GM21576 (cell line): ENCODE results near the gene ZFP36L2.

Source experiments
- ATAC-seq: cut with Tn5 transposase; IDR thresholded peaks from one replicate; pipeline ENCODE4 v1.9.1; 2021; ENCODE audit warnings: mild to moderate bottlenecking, moderate library complexity; ENCODE audit not compliant: unreplicated experiment

Gene ZFP36L2, protein sequence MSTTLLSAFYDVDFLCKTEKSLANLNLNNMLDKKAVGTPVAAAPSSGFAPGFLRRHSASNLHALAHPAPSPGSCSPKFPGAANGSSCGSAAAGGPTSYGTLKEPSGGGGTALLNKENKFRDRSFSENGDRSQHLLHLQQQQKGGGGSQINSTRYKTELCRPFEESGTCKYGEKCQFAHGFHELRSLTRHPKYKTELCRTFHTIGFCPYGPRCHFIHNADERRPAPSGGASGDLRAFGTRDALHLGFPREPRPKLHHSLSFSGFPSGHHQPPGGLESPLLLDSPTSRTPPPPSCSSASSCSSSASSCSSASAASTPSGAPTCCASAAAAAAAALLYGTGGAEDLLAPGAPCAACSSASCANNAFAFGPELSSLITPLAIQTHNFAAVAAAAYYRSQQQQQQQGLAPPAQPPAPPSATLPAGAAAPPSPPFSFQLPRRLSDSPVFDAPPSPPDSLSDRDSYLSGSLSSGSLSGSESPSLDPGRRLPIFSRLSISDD

DNA sequence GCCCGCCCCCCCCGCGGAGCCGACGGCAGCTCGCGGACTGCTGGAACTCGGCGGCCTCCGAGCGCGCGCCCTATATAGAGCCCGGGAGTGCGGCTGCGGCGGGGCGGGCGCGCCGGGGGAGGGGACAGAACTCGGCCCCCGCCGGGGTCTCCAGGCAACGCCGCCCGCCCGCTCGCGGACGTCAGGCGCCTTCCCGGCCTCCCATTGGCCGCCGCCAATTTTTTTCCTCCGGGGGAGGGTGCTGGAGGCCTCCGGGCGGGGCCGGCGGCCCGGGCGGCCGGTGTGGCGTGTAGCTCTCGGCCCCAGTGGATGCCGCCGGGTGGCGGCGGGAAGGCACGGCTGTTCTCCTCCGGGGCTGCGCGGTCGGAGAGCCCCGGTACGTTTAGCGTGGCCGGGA is at the start of gene ZFP36L2:
Gene ZFP36L2, minus strand, starts transcription at position 49 of the 397 bp plus-strand sequence. CDS start 291 bp downstream, outside the sequence.
- peak; percentile 46 for ATAC-seq

DNA sequence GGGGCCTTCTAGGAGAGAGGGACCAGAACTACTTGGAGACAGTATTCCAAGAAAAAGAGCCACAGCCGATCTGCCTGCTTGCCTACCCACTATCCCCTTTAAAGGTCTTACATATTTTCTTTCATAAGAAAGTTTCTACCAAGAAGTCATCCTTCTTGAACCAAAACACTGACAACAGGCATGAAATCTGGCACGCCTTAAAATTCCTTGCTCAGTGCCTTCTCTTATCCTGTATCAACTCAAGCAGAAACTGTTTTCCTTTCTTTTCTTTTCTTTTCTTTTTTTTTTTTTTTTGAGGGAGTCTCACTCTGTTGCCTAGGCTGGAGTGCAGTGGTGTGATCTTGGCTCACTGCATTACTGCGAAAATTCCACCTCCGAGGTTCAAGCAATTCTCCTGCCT is 48.3 kb upstream of the ZFP36L2 start:
- no peak for ATAC-seq

DNA sequence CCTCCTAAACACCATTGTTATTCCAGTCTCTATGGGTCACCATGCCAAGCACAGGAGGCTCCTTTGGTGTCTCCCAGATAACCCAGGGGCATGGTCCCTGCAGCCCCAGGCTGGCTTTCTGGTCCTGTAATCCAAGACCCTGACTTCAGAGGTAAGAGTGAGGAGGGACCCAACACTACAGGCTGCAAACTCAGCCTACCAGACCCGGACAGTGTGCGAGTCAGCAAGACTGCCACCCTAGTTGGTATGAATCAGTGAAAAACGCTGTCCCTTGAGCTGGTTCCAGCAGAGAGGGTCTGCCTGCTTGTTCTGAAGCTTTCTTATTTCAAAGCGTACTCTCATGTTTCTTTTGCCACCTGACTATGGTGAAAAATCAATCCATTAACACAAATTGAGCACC is 47.6 kb upstream of the ZFP36L2 start:
- no peak for ATAC-seq

DNA sequence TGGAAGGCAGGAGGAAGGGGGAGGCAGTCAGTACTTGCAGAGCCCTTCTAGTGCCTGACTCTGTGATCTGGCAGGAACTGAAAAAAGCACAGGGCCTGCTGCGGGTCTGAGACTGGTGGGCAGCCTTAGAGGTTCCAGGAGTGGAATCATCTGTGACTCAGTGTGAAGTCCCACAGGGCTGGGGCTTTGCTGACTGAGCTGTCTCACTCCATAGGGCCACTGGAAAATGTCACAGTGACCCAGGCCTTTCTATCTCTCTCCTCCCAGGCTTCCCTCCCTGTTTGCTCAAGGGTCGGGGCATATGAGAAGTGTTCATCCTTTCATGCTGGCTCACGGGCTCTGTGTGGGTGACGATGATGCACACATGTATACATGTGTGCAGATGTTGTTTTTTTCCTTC is 47.1 kb upstream of the ZFP36L2 start:
- no peak for ATAC-seq

DNA sequence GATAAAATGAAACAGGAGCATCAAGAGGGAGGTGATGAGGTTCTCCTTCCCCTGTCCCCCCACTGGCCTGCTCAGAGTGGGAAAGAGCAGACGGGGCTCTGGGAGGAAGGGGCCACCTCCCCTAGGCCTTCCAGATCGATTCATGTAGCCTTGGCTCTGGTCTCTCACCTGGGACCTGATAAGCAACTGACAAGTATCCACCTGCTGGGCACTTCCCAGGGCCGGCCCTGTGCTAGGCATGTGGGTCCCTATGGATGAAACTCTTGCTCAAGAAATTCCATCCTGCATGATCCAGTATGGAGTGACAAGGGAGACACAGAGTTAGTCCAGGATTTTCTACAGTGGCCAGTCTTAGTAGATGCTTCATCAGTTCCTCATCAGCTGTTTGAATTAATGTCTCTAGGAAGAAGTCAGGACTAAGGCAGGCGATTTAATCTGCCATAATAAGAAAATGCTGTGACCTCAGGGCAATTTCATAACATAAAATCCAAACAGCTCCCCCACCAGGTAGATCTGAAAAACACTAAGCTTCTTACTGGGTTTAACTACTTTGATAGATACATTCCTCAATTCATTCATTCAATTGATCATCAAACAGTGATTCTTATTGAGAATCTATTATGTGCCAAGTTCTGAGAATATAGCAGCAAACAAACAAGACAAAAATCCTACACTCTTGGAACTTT is 44.7 kb upstream of the ZFP36L2 start:
- no peak for ATAC-seq

DNA sequence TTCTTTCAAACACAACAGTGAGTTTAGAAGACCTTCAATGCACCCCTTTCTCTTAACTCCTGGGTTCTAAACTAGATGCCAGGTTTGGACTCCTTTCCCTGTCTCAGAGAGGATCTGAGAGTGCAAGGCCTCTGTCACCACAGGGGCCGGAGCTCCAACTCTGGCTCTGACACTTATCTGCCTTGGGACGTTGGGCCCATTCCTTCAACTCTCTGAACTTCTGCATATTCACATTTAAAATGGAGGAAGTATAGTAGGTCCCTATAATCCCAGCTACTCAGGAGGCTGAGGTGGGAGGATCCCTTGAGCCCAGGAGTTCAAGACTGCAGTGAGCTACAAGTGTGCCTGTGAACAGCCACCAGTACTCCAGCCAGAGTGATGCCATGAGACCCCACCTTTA is 44.1 kb upstream of the ZFP36L2 start:
- ATAC-seq: no peak

DNA sequence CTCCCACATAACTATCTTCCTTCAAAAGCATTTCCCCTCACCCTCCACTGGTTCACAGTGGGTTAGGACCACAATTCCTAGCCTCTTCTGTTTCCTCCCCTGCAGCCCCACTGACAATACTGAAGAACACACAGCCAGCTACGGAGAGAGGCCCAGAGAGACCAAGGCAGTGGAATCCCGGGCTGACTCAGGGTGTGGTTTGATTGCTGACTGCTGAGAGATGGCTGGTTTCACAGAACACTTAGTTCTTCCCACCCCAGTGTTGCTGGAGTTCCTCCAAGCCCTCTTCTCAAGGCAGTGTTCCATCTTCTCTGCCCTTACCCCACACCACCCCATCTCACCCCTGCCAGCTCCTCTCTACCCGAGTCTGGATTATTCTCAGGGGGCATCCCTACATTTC is 43.3 kb upstream of the ZFP36L2 start:
- no peak for ATAC-seq

DNA sequence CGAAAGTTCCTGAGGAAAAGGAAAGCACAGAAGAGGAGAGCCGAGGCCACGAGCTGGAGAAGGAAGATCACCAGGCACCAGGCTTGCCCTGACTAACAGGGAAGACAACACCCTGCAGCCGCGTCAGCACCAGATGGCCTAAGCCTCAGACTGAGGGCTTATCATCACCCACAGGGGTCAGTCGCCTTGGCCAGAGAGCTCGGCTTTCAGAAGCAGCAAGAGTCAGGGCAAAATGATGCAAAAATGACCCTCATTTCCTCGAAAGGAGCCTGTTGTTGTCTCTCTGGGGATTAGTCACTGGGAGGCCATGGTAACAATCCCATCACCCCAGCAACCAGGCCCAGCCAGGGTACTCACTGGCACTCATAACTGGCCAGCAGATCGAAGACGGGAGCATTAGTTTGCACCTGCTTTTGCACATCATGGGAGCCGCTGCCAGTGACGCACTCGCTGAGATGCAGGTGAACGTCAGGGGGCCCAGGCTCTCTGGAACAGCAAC is 42.7 kb upstream of the ZFP36L2 start:
- no peak for ATAC-seq

DNA sequence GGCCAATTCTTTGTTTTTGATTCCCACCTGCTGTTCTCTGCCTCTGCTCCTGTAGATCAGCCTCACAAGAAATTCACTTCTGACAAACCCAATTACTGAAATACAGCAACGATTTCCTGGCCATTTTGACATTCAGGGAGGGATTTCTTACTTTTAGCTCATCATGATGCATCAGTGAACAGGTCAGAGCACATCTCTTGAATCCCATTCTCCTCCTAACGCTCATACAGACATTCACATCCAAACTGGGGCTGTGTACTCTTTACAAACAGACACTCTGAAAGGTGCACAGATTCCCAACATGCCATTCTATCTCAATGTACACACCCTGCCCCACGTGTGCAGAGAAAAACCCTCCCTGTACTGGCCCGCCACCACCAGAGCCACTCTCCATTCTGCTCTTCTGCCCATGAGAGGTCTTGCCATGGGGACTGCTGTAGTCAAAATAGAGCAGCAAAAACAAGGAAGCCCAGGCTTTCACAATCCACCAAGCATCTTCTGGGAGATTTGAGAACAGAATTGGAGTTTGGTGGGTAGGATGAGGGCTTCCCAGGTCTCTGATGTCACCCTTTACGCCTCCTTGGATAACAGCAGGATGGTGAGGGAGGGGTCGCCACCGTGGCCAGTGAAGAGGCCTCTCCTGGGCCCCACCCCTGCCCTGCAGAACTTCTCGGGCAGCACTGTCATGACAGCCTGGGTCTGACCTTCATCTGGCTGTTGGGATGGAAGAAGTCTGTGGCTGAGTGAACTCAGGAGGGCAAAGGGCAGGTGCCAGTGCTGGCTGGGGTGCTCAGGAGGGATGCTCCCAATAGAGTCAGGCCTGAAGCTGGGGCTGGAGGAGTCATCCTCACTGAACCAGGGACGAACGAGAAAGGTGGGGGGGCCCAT is 41.9 kb upstream of the ZFP36L2 start:
- no peak for ATAC-seq

DNA sequence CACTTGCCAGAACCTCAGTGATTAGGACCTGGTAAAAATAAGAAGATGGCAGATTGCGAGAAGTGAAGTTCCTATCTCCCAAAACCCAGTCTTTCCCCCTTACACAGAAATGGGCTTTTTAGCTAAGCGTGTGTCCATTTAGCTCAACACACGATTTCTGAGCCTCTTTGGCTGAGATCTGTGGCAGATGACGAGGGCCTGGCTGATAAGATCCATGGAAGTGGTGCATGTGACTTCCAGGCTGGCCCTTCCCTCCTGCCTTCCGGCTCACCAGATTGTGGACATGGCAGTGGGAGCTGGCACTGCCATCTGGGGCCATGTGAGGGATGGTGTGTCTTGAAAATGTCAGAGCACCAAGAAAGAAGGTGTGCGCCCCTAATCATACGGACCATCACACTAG is 41.0 kb upstream of the ZFP36L2 start:
- ATAC-seq: no peak

DNA sequence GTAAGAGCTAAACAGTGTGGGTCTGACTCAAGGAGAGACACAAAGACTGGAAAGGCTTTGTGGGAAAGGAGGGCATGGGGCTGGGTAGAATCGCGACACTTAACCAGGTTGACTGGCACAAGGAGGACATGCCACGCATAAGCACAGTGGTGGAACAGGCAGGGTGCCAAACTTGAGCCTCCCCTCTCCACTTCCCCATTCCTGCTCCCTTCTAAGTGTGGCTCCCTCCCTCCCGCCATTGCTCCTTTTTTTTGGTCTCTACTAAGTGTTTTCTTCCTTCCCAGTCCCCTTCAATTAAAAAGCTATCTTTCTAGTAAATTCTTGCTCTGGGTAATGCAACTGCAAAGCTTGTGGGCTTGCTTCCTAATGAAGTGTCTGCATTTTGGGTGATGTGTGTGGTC is 40.3 kb upstream of the ZFP36L2 start:
- ATAC-seq: no peak

DNA sequence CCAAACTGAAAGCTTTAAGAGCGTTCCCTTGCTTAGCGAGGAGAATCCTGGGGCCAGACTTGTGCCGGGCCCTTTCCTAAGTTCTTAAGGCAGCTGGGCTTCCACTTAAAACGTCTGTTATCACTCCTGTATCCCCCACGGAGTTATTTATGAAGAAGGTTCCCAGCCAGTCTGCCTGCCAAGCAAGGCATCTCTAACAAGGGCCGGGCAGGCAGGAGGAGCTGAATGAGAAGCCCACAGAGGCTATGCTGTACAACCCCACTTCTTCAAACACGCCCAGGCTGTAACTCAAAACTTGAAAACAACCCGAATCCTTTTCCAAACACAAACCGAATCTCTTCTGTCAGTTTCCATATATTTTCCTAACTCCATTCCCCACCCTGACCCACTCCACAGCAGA is 39.0 kb upstream of the ZFP36L2 start:
- ATAC-seq: no peak

DNA sequence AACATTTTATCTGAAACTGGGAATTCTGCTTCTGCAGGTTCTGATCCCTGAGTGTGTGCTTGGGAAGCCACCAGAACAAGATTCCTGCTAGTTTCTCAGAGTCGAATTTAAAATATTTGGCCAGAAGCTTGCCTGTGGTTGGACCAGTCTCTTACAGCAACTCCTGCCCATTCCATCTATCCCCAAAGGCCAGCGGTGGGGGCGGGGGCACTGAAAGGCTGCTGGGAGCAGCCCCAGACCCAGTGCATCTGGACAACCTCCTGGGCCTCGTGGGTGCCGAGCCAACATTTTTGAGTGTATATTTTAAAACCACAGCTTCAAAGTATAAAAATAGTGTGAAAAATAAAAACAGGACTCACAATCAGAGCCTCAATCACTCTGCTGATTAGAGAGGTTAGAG is 38.6 kb upstream of the ZFP36L2 start:
- no peak for ATAC-seq

DNA sequence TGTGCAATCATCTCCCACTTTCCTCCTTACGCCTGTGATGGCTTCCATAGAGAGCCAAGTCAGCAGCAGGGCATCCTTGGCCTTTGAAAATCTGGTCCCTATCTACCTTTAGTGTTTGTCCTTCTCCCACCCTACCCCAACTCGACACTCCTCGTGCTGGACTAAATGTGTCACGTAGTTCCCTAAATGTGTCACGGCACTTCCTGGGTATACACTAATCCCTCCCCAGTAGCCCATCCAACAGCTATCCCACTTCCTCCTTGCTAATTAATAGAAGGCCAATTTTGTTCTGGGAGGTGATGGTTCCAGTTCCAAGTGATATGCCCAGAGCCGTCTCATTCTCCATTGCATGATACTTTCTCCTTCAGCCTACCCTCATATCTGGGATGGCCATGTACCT is 36.5 kb upstream of the ZFP36L2 start:
- ATAC-seq: no peak

DNA sequence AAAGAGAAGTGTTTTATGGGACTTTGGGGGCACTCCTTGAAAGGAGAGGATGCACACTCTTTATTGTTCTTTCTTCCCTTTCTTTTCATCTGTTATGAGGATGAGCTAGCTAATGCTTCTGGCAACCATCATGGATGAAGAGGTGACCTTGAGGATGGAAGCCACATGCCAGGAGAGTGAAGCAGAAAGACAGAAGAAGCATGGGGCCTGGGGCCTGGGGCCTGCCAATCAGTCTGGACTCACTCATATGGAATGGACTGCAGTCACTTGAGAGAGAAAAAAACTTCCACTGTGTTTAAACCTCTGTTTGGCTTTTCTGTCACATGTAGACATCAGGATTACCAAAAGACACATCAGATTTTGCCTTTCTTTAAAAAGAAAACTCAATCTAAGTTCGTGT is 35.8 kb upstream of the ZFP36L2 start:
- ATAC-seq: no peak

DNA sequence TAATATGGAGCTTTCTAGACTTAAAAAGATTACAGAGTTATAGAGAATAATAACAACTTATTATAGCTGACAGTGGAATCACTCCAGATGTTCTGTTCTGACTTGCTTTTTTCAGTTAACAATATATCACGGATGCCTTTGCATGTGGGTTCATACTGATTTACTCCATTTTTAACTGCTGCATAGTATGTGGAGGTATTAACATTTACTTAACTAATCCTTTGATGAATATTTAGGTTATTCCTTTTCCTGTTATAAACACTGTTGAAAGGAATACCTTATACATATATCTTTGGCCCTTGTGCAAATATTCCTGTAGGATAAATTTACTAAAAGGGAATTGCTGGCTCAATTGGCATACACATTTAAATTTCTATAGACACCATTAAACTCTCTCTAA is 33.1 kb upstream of the ZFP36L2 start:
- ATAC-seq: no peak

DNA sequence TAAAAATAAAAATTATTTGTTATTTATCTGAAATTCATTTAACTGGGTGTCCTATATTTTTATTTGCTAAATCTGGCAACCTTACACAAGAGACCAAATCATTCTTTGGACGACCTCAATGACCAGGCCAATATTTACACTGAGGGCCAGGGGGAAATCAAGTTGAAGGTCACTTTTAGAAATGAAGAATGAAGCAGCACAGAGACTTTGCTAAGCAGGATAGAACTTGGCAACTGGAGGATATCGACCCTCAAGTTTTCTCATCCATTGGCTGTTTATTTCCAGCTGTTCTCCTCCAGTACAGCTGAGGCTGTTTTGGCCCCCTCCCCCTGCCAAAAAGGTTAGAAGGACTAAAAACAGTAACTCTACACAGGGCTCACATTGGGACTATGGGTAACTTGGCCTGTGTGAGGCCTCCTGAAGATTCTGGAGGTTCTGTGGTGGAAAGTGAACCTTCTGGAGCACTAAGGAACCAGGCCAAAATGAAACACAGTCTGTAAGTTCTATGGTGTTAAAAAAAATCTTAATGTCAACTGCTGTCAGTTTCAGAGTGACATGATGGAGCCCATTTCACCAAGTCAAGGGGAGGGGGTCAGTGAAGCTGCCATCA is 32.2 kb upstream of the ZFP36L2 start:
- no peak for ATAC-seq

DNA sequence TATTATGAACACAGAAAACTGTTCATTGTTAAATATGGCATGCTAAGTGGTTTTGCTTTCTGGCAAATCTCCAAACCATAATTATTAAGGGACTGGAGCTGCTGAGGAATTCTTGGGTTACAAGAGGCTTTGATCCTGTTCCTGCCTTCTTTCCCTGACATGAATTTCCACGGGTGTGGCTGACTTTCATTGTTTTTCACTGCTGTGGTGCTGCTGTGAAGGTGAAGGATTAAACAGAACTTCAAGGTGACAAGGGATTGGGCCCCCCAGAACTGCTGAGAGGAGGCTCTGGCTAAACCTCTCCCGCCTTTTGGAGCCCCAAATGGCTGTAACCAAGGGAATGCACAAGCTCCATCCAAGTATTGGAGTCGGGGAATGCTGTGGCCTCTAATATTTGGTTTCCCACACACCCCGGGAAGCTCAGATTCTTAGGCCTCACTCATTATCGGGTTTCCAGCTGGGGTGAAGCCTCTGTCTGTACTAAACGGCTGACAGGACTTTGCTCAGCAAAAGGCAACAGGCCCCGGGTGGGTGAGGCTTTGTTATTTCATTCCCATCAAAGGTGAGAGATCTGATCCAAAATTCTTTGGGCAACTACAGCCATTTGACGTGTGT is 29.0 kb upstream of the ZFP36L2 start:
- ATAC-seq: no peak

DNA sequence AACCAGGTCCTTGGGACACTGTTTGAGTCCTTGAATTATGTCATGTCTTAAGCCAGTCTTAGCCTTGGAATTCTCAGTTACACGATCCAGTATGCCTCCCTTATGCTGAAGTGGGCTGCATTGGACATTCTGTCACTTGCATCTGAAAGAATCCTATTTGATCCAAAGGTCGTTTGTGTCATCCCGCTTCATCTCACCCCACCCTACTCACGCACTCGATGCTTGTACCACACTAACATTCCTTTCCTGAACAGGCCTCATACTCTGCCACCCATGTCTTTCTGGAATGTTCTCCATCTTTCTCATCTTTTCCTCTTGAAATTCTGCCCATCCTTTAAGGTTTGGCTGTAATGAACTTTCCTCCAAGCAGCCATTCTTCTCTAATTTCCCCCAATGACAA is 27.9 kb upstream of the ZFP36L2 start:
- ATAC-seq: no peak

DNA sequence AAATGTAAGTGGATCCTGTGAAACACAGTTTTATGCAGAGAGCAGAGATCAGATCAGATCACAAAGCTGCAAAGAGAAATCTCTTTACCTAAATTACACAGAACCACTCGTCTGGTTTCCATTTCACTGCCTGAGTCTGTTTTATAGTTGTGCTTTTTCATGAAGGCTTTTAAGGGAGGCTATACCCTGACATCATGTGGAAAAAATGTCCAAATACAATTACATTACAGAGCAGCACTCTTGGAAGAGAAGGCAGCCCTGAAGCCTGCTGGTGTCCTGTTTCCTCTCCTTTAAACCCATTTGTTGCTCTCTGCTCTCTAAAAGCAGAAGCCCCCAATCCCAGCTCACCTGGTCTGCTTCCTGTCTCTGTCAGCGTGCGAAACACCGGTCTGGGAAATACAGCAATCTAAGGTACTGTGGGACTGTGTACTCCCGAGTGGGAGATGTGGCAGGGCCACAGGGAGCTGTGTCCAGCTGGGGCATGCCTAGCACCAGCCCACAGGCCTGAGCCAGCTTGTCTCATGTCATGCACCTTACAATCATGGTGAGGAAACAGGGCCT is 24.8 kb upstream of the ZFP36L2 start:
- ATAC-seq: no peak
